Activated T-cell treated with anti-CD3 and anti-CD28 coated beads, Interleukin-2, amount 50 U/mL, for 4 hours (primary cell): ENCODE results near the gene CNTNAP2. TPM values are rescaled to one million over a fixed set of nuclear protein-coding genes. Genes with fewer than 3 reads are reported as not detected.
"Not testable (repeated sequence)": the region's sequence is repeated elsewhere in the genome, so short reads cannot be mapped to it uniquely, and the experiment has no call there.

Experiments used
- ATAC-seq, 2 donors: fragments of 200-7000 bp; cut with Tn5 transposase; one replicate each; pipeline ENCODE4 v1.10.0; 2021
- DNase-seq: peaks from one replicate; pipeline ENCODE4 v3.0.0-alpha.2; 2020
- H3K27me3 Mint-ChIP-seq: one replicate; pipeline ENCODE4 v1.8.0; 2021; ENCODE audit warnings: low read depth, mixed read lengths
- H3K36me3 Mint-ChIP-seq: one replicate; pipeline ENCODE4 v1.8.0; 2022; ENCODE audit warnings: mixed read lengths; ENCODE audit not compliant: insufficient read depth
- H3K4me1 Mint-ChIP-seq: one replicate; pipeline ENCODE4 v1.8.0; 2021; ENCODE audit warnings: low read depth, mixed read lengths
- H3K4me3 Mint-ChIP-seq: one replicate; pipeline ENCODE4 v1.8.0; 2021; ENCODE audit warnings: mild to moderate bottlenecking, moderate library complexity, mixed read lengths
- H3K9me3 Mint-ChIP-seq: one replicate; pipeline ENCODE4 v1.8.0; 2021; ENCODE audit warnings: mixed read lengths
- total RNA-seq, 3 donors: library from RNA; stranded (reverse); gene quantifications; one replicate each; pipeline ENCODE4 v1.2.1, GENCODE V29; 2021

The CNTNAP2 gene
- total RNA-seq, 3 donors from 2014 or later, result not detected

- Mint-ChIP-seq H3K36me3 (no peaks in the 10 kb centered on the region), H3K4me1 (peaks cover 1% of the 10 kb centered on the region), H3K9me3 (no peaks in the 10 kb centered on the region), H3K4me3 (no peak overlapping the region), H3K27me3 (peaks cover 13% of the 10 kb centered on the region)
- ATAC-seq (no peak), DNase-seq (no peak)
Observed at GRCh38 chr7:148274118-148274517, 2157.5 kb downstream of the CNTNAP2 start.

DNA sequence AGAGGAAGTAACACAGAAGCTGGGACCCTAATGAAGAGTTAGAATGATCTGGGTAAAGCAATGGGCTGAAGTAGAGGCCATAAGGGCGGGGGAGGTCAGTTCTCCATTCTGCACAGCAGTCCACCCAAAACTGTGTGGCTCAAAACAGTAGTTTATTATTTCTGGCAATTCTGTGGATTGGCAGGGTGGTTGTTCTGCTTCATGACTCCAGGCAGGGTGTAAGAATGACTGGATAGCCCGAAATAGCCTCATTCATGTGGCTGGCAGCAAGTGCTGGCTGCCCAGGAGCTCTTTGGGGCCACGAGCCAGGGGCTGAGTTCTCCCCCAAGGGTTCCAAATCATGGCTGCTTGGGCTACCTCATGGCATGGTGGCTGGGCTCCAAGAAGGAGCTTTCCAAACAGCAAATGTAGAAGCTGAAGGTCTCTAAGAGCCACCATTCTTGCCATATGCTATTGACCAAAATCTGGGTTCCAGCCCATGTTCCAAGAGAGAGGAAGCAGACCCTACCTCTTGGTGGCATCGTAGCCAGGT is 2158.8 kb downstream of the CNTNAP2 start:
- H3K4me3 Mint-ChIP-seq, result no peak overlapping the region
- H3K9me3 Mint-ChIP-seq, result no peaks in the 10 kb centered on the region
- H3K4me1 Mint-ChIP-seq, result peaks cover 1% of the 10 kb centered on the region
- no peak for ATAC-seq
- H3K36me3 Mint-ChIP-seq, result no peaks in the 10 kb centered on the region
- DNase-seq, result no peak
- peaks cover 13% of the 10 kb centered on the region for H3K27me3 Mint-ChIP-seq

- Mint-ChIP-seq H3K36me3 (no peaks in the 10 kb centered on the region), H3K4me1 (peaks cover 1% of the 10 kb centered on the region), H3K27me3 (peaks cover 12% of the 10 kb centered on the region), H3K9me3 (no peaks in the 10 kb centered on the region), H3K4me3 (no peak overlapping the region)
- DNase-seq (no peak), ATAC-seq (no peak)
Observed at GRCh38 chr7:148276314-148277041, 2159.9 kb downstream of the CNTNAP2 start.

- ATAC-seq, result no peak
- peaks cover 1% of the 10 kb centered on the region for H3K4me1 Mint-ChIP-seq
- no peak for DNase-seq
- H3K27me3 Mint-ChIP-seq, result peaks cover 10% of the 10 kb centered on the region
- no peak overlapping the region for H3K4me3 Mint-ChIP-seq
- H3K9me3 Mint-ChIP-seq, result no peaks in the 10 kb centered on the region
- no peaks in the 10 kb centered on the region for H3K36me3 Mint-ChIP-seq
Observed at GRCh38 chr7:148277042-148277660, 2160.6 kb downstream of the CNTNAP2 start.

- no peaks in the 10 kb centered on the region for H3K36me3 Mint-ChIP-seq
- no peaks in the 10 kb centered on the region for H3K9me3 Mint-ChIP-seq
- ATAC-seq (no peak), DNase-seq (no peak)
- peaks cover 2% of the 10 kb centered on the region for H3K27me3 Mint-ChIP-seq
- H3K4me1 Mint-ChIP-seq, result no peaks in the 10 kb centered on the region
- no peak overlapping the region for H3K4me3 Mint-ChIP-seq
Observed at GRCh38 chr7:148286150-148286549, 2169.5 kb downstream of the CNTNAP2 start.

DNA sequence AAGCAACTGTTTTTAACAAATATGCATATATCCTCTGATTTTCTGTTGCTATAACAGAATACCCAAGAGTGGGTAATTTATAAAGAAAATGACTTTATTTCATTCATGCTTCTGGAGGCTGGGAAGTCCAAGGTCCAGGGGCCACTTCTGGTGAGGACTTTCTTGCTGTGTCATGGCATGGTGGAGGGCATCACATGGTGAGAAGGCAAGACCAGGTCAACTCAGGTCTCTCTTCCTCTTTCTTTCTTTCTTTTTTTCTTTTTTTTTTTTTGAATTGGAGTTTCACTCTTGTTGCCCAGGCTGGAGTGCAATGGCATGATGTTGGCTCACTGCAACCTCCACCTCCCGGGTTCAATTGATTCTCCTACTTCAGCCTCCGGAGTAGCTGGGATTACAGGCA is 2170.9 kb downstream of the CNTNAP2 start:
- Mint-ChIP-seq H3K4me3 (no peak overlapping the region), H3K36me3 (no peaks in the 10 kb centered on the region), H3K9me3 (no peaks in the 10 kb centered on the region), H3K27me3 (peaks cover 2% of the 10 kb centered on the region), H3K4me1 (no peaks in the 10 kb centered on the region)
- ATAC-seq (no peak), DNase-seq (no peak)

DNA sequence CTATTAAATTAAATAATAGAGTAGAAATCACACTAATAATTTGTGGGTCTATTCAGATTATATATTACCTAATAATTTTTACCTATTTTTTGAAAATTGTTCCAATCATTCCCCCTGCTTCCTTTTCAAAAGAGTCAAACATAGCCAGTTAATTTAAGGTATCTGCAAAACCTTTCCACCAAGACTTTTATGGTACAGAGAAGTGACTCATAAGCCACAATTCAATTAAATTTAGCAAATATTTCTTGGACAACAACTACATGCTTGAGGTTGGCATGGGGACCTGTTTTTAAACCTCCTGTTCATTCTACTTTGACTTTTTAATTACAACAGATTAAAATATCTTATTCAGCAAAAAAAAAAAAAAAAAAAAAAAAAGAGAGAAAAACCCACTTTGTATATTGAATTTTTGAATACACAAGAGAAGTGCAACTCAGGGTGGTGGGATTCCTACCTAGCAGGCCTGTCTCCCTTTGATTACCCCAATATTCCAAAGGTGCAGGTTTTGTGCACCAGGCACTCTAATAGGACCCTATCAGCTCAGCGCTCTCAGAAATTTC is 2172.1 kb downstream of the CNTNAP2 start:
- no peaks in the 10 kb centered on the region for H3K9me3 Mint-ChIP-seq
- no peak for ATAC-seq
- H3K4me3 Mint-ChIP-seq, result no peak overlapping the region
- no peak for DNase-seq
- H3K27me3 Mint-ChIP-seq, result peaks cover 2% of the 10 kb centered on the region
- no peaks in the 10 kb centered on the region for H3K36me3 Mint-ChIP-seq
- no peaks in the 10 kb centered on the region for H3K4me1 Mint-ChIP-seq

DNA sequence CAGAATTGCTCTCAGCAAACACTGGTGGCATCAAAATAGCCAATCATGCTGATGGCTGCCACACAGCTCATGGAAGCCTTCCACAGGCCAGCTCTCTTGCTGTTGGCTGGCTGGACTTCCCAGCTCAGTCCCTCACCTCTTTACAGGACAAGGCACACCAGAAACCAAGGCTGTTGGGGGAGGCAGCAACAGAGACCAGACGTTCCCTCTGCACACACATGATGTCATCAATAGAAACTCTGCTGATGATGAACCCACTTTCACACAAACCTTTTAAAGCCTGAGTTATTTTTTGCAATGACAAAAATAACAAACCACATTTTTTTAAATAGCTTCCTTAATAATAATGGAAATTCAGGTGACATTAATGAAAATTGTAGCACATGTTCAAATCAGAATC is 2173.0 kb downstream of the CNTNAP2 start:
- DNase-seq (no peak), ATAC-seq (no peak)
- Mint-ChIP-seq H3K36me3 (no peaks in the 10 kb centered on the region), H3K4me1 (no peaks in the 10 kb centered on the region), H3K27me3 (peaks cover 2% of the 10 kb centered on the region), H3K4me3 (no peak overlapping the region), H3K9me3 (no peaks in the 10 kb centered on the region)

- Mint-ChIP-seq H3K36me3 (no peaks in the 10 kb centered on the region), H3K4me1 (no peaks in the 10 kb centered on the region)
- no peak for DNase-seq
Observed at GRCh38 chr7:148290538-148290937, 2173.9 kb downstream of the CNTNAP2 start.

GRCh38 chr7:148291799-148292198 is 2175.2 kb downstream of the CNTNAP2 start:
- Mint-ChIP-seq H3K4me1 (no peaks in the 10 kb centered on the region), H3K36me3 (no peaks in the 10 kb centered on the region), H3K4me3 (no peak overlapping the region), H3K9me3 (no peaks in the 10 kb centered on the region), H3K27me3 (peaks cover 2% of the 10 kb centered on the region)
- DNase-seq (no peak), ATAC-seq (no peak)

More at GRCh38 chr7:148290538-148290937, 2173.9 kb downstream of the CNTNAP2 start:
- no peak for ATAC-seq
- Mint-ChIP-seq H3K27me3 (peaks cover 2% of the 10 kb centered on the region), H3K9me3 (no peaks in the 10 kb centered on the region), H3K4me3 (no peak overlapping the region)

- H3K4me1 Mint-ChIP-seq, result no peaks in the 10 kb centered on the region
- DNase-seq, result no peak
- no peaks in the 10 kb centered on the region for H3K27me3 Mint-ChIP-seq
- H3K9me3 Mint-ChIP-seq, result no peaks in the 10 kb centered on the region
- H3K4me3 Mint-ChIP-seq, result no peak overlapping the region
- ATAC-seq, result no peak
- H3K36me3 Mint-ChIP-seq, result no peaks in the 10 kb centered on the region
Observed at GRCh38 chr7:148296994-148297644, 2180.5 kb downstream of the CNTNAP2 start.

GRCh38 chr7:148298768-148299167 is 2182.2 kb downstream of the CNTNAP2 start:
- not testable (repeated sequence) for H3K4me3 Mint-ChIP-seq, ATAC-seq, H3K4me1 Mint-ChIP-seq, H3K9me3 Mint-ChIP-seq, H3K36me3 Mint-ChIP-seq, H3K27me3 Mint-ChIP-seq, DNase-seq

GRCh38 chr7:148299350-148300276 is 2183.0 kb downstream of the CNTNAP2 start:
- Mint-ChIP-seq H3K9me3 (no peaks in the 10 kb centered on the region), H3K27me3 (no peaks in the 10 kb centered on the region), H3K36me3 (no peaks in the 10 kb centered on the region), H3K4me3 (no peak overlapping the region), H3K4me1 (peaks cover 16% of the 10 kb centered on the region)
- DNase-seq (no peak), ATAC-seq (no peak)

GRCh38 chr7:148302436-148302835 is 2185.8 kb downstream of the CNTNAP2 start:
- H3K4me3 Mint-ChIP-seq, ATAC-seq, H3K36me3 Mint-ChIP-seq, H3K9me3 Mint-ChIP-seq, DNase-seq, H3K27me3 Mint-ChIP-seq: not testable (repeated sequence)
- peaks cover 32% of the 10 kb centered on the region for H3K4me1 Mint-ChIP-seq
